Mucosa of gallbladder (tissue), 1 donor: ENCODE results near the gene KRT82. TPM values are rescaled to one million over a fixed set of nuclear protein-coding genes. Genes with fewer than 3 reads are reported as not detected.
"Not testable (repeated sequence)": the region's sequence is repeated elsewhere in the genome, so short reads cannot be mapped to it uniquely, and the experiment has no call there.

ENCODE experiments used
- DNase-seq: peaks from one replicate; pipeline ENCODE4 v3.0.0-alpha.2; 2020; ENCODE audit warnings: low spot score
- total RNA-seq: library from RNA; stranded (reverse); gene quantifications from one replicate; pipeline ENCODE4 v1.2.1, GENCODE V29; 2021
- donor health status: DM: no; HTN: no; CAD: no.

Gene KRT82
- total RNA-seq, 1 donor from 2014 or later, result not detected

GRCh38 chr12:52413202-52413601 lies 7.1 kb upstream of the KRT82 start:
- DNase-seq, result no peak

GRCh38 chr12:52411815-52412214 lies 5.7 kb upstream of the KRT82 start:
- DNase-seq, result no peak

GRCh38 chr12:52410589-52411248 lies 4.6 kb upstream of the KRT82 start:
- not testable (repeated sequence) for DNase-seq

GRCh38 chr12:52407918-52408317 lies 1.8 kb upstream of the KRT82 start:
- no peak for DNase-seq

GRCh38 chr12:52404951-52405350 lies 1.2 kb downstream of the KRT82 start:
- no peak for DNase-seq

- no peak for DNase-seq
Observed at GRCh38 chr12:52403561-52403960, 2.6 kb downstream of the KRT82 start.

GRCh38 chr12:52402873-52403540 lies 3.1 kb downstream of the KRT82 start:
- DNase-seq, result no peak

GRCh38 chr12:52402377-52402776 lies 3.8 kb downstream of the KRT82 start:
- DNase-seq, result no peak

GRCh38 chr12:52401926-52402325 lies 4.2 kb downstream of the KRT82 start:
- no peak for DNase-seq

- no peak for DNase-seq
Observed at GRCh38 chr12:52401526-52401925, 4.6 kb downstream of the KRT82 start.

- DNase-seq, result no peak
Observed at GRCh38 chr12:52400906-52401305, 5.2 kb downstream of the KRT82 start.

- DNase-seq, result no peak
Observed at GRCh38 chr12:52399756-52400155, 6.4 kb downstream of the KRT82 start.

GRCh38 chr12:52398176-52398575 lies 8.0 kb downstream of the KRT82 start:
- no peak for DNase-seq

- DNase-seq, result no peak
Observed at GRCh38 chr12:52396656-52397055, 9.5 kb downstream of the KRT82 start.

- DNase-seq, result peak; percentile 24
Observed at GRCh38 chr12:52395761-52396434, 10.2 kb downstream of the KRT82 start.

- DNase-seq, result no peak
Observed at GRCh38 chr12:52394836-52395405, 11.2 kb downstream of the KRT82 start.

GRCh38 chr12:52392465-52393007 lies 13.6 kb downstream of the KRT82 start:
- DNase-seq, result no peak

GRCh38 chr12:52391618-52392002 lies 14.5 kb downstream of the KRT82 start:
- DNase-seq, result peak; percentile 50

GRCh38 chr12:52390739-52391617 lies 15.2 kb downstream of the KRT82 start:
- peak; percentile 18 for DNase-seq

GRCh38 chr12:52389313-52390207 lies 16.6 kb downstream of the KRT82 start:
- no peak for DNase-seq
